Body of pancreas (tissue), 4 donors: ENCODE data around the gene ANKLE2. TPM values are rescaled to one million over a fixed set of nuclear protein-coding genes. Genes with fewer than 3 reads are reported as not detected.

Source experiments
- ATAC-seq: fragments of 150-250 bp; one replicate; pipeline ENCODE4 v1.9.1; 2016
- DNase-seq, 4 donors: peaks; one replicate each; pipeline ENCODE4 v3.0.0-alpha.2; 2019
- H3K27ac ChIP-seq, 4 donors: fragments of 200-600 bp; sonication (generic); 1 replicate in 3 of 4; 2 replicates in 1 of 4; pipeline versions ENCODE4 v1.5.1 to v1.6.1; 2016 to 2019; ENCODE audit warnings: mild to moderate bottlenecking in 1 of 4, mixed read lengths in 1 of 4, moderate library complexity in 1 of 4
- H3K27me3 ChIP-seq, 2 donors: fragments of 200-600 bp; sonication (generic); one replicate each; pipeline ENCODE4 v1.6.0; 2016; ENCODE audit warnings: mild to moderate bottlenecking in 1 of 2
- H3K36me3 ChIP-seq, 2 donors: fragments of 200-600 bp; sonication (generic); replicated peaks in 1 of 2; 2 replicates each; pipeline ENCODE4 v1.5.1; 2016; ENCODE audit warnings: low read depth in 2 of 2; ENCODE audit not compliant: insufficient read depth in 1 of 2
- H3K4me1 ChIP-seq: fragments of 200-600 bp; sonication (generic); one replicate; pipeline ENCODE4 v1.6.0; 2016
- H3K4me3 ChIP-seq, 2 donors: fragments of 200-600 bp; sonication (generic); 1 replicate in 1 of 2; 2 replicates in 1 of 2; pipeline ENCODE4 v1.5.1; 2016 to 2019
- H3K9me3 ChIP-seq, 3 donors: fragments of 200-600 bp; sonication (generic); 1 replicate in 2 of 3; 2 replicates in 1 of 3; pipeline ENCODE4 v1.5.1; 2016
- CTCF ChIP-seq, 7 experiments: fragments of 450-650 bp in 4 of 7; fragments of 200-600 bp in 3 of 7; sonication (generic) in 3 of 7; IDR thresholded peaks; one replicate each; pipeline ENCODE4 v1.5.1; 2016 to 2019; ENCODE audit warnings: antibody characterized with exemption in 7 of 7
- POLR2A ChIP-seq, 3 donors: fragments of 450-650 bp; IDR thresholded peaks; one replicate each; pipeline ENCODE4 v1.6.1; 2016; ENCODE audit warnings: antibody characterized with exemption in 3 of 3, mild to moderate bottlenecking in 2 of 3
- WGBS, 2 donors: methylation state at CpG; one replicate each; pipeline ENCODE4 v1.1.5; 2017; 5-methylcytosine and 5-hydroxymethylcytosine counted together
- intact Hi-C: fragments of 100-400 bp; cut with DNase I; formaldehyde crosslinking; loops from one replicate; pipeline ENCODE4 v1.15.1; 2023
- total RNA-seq, 2 donors: library from RNA; depleted of rRNA; stranded (reverse); fragments of >200 nt; gene quantifications; one replicate each; pipeline ENCODE4 v1.1.0, GENCODE V29; 2016

Gene ANKLE2
- total RNA-seq, 2 donors from 2014 or later: 37.9 to 76.1 TPM

DNA sequence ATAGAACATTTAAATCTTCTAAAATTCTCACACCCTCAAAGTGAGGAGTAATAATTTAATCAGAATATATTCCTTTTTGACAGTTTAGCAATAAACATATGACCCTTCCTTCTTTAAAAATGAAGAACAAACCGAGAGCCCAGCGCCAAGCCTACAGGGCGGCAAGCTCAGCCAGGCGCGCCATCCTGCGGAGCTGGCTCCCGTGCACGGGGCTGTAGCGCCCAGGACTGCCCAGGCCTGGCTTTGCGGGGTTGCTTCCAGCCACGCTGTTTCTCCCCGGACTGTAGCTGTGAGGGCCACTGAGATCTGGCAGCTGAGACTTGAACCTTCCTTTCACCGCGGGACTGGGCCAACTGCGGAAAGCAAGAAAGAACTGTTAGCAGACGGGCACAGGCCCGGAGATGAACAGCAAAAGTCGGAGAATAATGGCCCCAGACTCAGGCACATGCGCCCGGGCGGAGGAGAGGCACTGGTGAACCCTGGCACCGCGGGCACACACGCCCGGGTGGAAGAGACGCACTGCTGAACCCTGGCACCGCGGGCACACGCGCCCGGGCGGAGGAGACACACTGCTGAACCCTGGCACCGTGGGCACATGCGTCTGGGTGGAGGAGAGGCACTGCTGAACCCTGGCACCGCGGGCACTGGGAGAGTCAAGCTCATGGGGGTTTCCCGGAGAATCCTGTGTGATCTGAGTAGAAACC, 34.4 kb downstream of the ANKLE2 start:
- H3K9me3 ChIP-seq: no peaks in the 10 kb centered on the region
- DNase-seq (no peak), ATAC-seq (no peak)
- H3K36me3 ChIP-seq: peaks cover 0 to 32% of the 10 kb centered on the region in 2 donors
- H3K27ac ChIP-seq: no peak overlapping the region
- H3K27me3 ChIP-seq: no peaks in the 10 kb centered on the region
- 92 to 94% methylated on average over 27 to 36 of the region's 37 CpGs for WGBS, 2 donors
- intact Hi-C loops: no loop called here
- TF ChIP-seq POLR2A (IDR thresholded peaks at IDR 0.05) (no peak), CTCF (IDR thresholded peaks at IDR 0.05) (no peak)
- H3K4me1 ChIP-seq: no peaks in the 10 kb centered on the region
- H3K4me3 ChIP-seq: no peak overlapping the region

DNA sequence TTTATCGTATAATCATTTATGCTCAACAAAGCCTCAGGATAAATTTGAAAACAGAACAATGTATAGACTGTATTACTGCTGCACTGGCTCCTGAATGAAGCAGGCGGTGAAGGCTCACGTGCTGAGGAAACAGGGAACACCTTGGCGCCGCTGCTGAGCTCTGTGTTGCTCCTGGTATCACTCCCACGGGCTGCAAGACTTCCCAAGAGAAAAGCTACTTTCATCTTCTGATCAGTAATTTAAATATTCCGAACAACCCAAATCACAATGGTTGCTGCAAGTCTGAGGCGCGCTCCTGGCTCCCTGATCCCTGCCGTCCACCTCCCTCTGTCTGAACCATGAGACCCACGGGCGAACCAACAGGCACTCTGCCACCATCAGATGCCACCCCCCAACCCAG, 35.2 kb downstream of the ANKLE2 start:
- TF ChIP-seq POLR2A (IDR thresholded peaks at IDR 0.05): no peak
- no peak for TF ChIP-seq CTCF (IDR thresholded peaks at IDR 0.05)
- no peak overlapping the region for H3K4me3 ChIP-seq
- H3K27ac ChIP-seq: no peak overlapping the region
- H3K36me3 ChIP-seq: peaks cover 5 to 27% of the 10 kb centered on the region in 2 donors
- no peaks in the 10 kb centered on the region for H3K27me3 ChIP-seq
- no peaks in the 10 kb centered on the region for H3K9me3 ChIP-seq
- DNase-seq: no peak
- 89 to 94% methylated on average over 11 to 12 of the region's 12 CpGs for WGBS, 2 donors
- H3K4me1 ChIP-seq: no peaks in the 10 kb centered on the region
- intact Hi-C loops: no loop called here
- no peak for ATAC-seq

GRCh38 chr12:132724506-132725241, 37.0 kb downstream of the ANKLE2 start:
- WGBS, 2 donors: 87 to 90% methylated on average over 20 to 30 of the region's 30 CpGs
- intact Hi-C loops: no loop called here
- Histone ChIP-seq H3K4me1 (no peaks in the 10 kb centered on the region), H3K36me3 (peaks cover 8 to 27% of the 10 kb centered on the region in 2 donors), H3K27ac (no peak overlapping the region), H3K9me3 (no peaks in the 10 kb centered on the region), H3K4me3 (no peak overlapping the region), H3K27me3 (no peaks in the 10 kb centered on the region)
- DNase-seq (no peak), ATAC-seq (no peak)
- TF ChIP-seq CTCF (IDR thresholded peaks at IDR 0.05) (no peak), POLR2A (IDR thresholded peaks at IDR 0.05) (no peak)

- Histone ChIP-seq H3K36me3 (peaks cover 11 to 34% of the 10 kb centered on the region in 2 donors), H3K9me3 (no peaks in the 10 kb centered on the region), H3K4me1 (no peaks in the 10 kb centered on the region), H3K27ac (no peak overlapping the region), H3K4me3 (no peak overlapping the region), H3K27me3 (no peaks in the 10 kb centered on the region)
- DNase-seq (no peak), ATAC-seq (no peak)
- WGBS, 2 donors: 94% methylated on average over 2 of the region's 2 CpGs
- intact Hi-C loops: no loop called here
- TF ChIP-seq POLR2A (IDR thresholded peaks at IDR 0.05) (no peak), CTCF (IDR thresholded peaks at IDR 0.05) (no peak)
Measured at GRCh38 chr12:132723764-132724140, 37.9 kb downstream of the ANKLE2 start.
